GM12801 (cell line): ENCODE data around the gene FCHSD1.

ENCODE experiments used
- CTCF ChIP-seq: IDR thresholded peaks from one replicate; pipeline ENCODE4 v1.5.1; 2011; ENCODE audit warnings: control low read depth; ENCODE audit not compliant: insufficient read length; ENCODE audit errors: extremely low read depth

FCHSD1 gene

DNA sequence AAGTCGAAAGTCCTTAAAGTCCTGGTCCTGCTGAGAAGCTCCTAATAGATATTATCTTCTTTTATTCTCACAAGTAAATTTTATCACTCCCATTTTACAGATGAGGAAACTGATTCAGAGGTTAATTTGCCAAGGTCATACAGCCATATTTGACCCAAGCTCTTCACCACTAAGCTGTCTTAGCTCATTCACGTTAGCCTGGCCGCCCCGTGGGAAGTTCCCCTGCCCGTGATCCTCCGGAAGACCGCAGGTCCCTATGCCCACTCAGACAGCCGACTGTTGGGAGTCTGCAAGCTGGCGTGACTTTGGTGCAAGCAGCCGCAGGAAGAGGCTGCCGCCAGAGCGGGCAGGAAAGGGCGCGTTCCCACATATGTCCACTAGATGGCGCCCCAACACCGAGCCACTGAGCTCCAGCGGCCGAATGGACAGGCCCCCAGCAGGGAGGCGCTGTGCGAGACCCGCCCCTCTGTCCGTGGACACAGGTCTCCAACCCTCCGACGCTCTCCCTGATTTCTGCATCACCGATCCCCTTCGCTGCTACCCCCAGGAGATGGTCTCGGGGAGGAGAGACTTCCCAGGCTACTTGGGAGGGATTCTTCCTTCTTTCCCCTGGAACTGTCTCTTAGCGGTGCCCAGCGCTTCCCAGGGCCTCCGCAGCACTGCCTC is 40.8 kb upstream of the FCHSD1 start:
- no peak for TF ChIP-seq CTCF

DNA sequence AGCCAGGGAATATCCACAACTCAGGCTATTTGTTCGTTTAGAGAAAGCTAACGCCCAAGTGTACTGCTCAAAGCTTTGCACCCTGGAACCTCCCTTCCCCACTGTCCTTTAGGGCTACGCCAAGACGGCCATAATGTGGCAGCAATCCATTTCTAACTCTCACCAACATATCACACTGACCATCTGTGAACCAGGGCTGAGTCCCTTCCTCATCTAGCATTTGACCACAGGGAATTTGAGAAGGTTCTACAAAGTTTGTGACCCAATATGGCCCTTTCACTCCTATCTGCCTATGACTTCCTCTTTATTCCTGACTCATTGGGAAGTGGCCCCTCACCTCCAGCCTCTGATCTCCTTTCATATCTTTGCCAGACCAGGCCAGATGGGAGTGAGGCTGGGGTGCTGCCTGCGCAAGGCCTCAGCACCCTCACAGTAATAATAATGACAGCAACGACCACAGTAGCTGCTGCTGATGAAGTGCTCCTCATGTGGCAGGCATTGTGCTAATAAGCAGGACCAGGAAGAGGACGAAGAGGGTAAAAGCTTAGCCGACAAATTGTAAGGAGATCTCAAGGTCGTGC is 40.2 kb upstream of the FCHSD1 start:
- TF ChIP-seq CTCF, result no peak

DNA sequence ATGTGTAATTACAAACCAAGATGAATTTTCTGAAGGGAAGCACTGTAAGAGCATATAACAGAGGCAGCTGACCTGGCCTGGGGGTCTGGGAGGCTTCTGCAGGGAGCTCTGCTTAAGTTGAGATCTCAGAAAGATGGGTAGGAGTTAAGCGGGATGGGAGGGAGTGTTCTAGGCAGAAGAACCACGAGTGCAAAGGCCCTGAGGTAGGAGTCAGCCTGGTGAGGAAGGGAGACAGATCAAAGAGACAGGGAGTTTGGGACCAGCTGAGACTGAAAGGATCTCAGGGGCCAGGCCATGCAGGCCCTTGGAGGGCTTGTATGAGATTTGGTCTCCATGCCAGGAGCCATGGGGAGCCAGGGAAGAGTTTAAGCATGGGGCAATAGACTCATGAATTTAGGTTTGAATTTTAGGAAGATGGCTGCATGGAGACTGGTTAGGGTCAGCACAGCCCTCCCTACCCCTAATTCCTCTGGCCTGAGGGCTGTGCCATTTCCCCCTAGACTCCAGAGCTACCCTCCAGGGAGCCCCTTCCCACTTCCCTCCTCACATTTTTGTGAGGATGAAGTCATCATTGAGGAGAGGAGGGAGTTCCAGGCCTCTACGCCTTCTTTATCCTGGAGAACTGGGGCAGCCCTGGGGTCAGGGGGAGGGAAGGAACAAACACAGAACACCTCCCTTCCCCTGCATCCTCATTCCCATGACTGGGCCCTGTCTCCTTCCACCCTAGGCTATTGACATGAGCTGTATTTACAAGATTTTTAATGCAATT is 35.6 kb upstream of the FCHSD1 start:
- TF ChIP-seq CTCF, result no peak

DNA sequence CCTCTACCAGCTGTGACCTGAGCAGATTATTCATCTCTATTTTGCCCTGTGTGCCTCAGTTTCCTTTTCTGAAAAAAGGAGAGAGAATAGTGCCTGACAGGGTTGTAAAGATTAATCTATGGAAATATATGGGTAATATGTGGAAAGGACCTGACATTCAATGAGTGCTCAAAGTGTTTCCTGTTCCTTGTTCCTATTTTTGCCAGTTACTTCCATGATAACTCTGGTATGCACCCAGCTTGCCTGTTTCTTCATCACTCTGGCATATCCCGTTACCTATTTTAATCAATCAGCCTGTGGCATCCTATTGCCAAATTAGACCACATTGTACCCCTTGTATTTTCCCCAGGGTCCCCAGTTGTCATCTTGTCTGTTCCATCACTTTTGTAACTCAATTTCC is 34.4 kb upstream of the FCHSD1 start:
- no peak for TF ChIP-seq CTCF

- no peak for TF ChIP-seq CTCF
These were observed 32.5 kb upstream of the FCHSD1 start for GRCh38 chr5:141683596-141684141.

DNA sequence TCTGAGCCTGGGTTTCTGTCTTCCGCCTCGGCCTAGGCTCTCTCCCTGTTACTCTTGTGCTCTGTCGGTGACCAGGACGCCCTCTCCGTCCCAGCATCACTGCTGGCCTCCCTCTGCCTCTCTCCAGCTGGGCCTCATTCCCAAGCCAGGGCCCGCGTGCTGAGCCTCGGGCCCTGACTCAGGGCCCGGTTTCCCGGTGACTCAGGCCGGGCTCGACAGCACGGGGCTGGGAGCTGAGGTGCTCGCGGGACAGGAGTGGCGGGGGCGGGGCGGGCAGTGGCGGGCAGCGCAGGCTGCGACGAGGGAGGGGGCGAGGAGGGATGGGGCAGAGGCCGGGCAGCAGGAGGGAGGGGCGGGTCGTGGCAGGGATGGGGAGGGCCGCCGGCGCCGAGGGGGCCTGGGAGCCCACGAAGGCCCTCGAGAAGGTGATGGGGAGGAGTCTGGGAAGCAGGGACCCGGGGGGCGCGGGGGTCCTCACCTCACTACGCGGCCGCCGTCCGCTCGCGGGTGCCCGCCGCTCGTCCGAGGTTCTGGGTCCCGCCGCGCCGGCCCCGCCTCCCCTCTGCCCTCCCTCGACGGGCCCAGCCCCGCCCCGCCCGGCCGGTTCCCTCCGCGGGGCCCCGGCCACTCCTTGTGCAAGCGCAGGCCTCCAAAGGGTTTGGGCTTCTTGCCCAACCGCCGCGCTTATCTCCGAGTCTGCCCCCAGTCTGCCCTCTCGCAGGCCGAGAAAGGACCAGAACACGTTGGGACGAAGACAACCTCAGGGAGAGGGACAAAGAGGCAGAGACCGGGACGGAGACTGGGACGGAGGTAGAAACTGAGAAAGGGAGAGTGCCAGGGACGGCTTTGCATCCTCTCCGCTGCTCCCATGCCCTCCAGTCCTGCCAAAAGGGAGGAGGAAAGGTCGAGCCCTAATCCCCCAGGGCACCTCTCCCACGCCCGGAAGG is 30.8 kb upstream of the FCHSD1 start, which contains the start of gene ARAP3:
Gene ARAP3 (minus strand): TSS at position 536 of the 947 bp plus-strand sequence. CDS start 1,744 bp downstream, outside the sequence.
- TF ChIP-seq CTCF, result no peak
